Measurements from ENCODE around the gene COMT. TPM values are rescaled to one million over a fixed set of nuclear protein-coding genes. Genes with fewer than 3 reads are reported as not detected.

The COMT gene
- total RNA-seq, 2 experiments from 2014 or later, result 90.8 to 112 TPM

GRCh38 chr22:20002636-20003035 lies 61.1 kb downstream of the COMT start:
- TF ChIP-seq CTCF (conservative IDR thresholded peaks at IDR 0.05; ENCODE audit: low read length), result no peak
- no peak for TF ChIP-seq EZH2phosphoT487 (IDR thresholded peaks at IDR 0.05; ENCODE audit: borderline replicate concordance, low read depth, low read length)
- Histone ChIP-seq H3K4me2 (ENCODE audit: low read length) (no peak overlapping the region), H4K20me1 (ENCODE audit: insufficient read depth, low read length) (no peaks in the 10 kb centered on the region), H3K9me2 (ENCODE audit: insufficient read depth, low read length) (no peaks in the 10 kb centered on the region), H3K9me3 (ENCODE audit: low read length) (peaks cover 26% of the 10 kb centered on the region; the same call in 1 of the 2 replicates), H3K4me1 (ENCODE audit: insufficient read depth, low read length, poor library complexity, severe bottlenecking) (no peaks in the 10 kb centered on the region), H3K4me3 (ENCODE audit: low read depth, low read length, poor library complexity, severe bottlenecking) (no peak overlapping the region), H2AFZ (ENCODE audit: low read length) (no peak overlapping the region), H3K36me3 (ENCODE audit: insufficient read depth, low read length) (no peaks in the 10 kb centered on the region; the same call in 1 of the 2 replicates), H3K27ac (ENCODE audit: low read depth, low read length, poor library complexity, severe bottlenecking) (no peak overlapping the region), H3K79me2 (ENCODE audit: insufficient read depth, low read depth, low read length) (no peaks in the 10 kb centered on the region)
- ChIA-PET POLR2A (interaction anchor here (1.1 kb wide), 1 partner anchor 859 kb away, joined by 3 read pairs; no protein-coding TSS in a partner anchor), CTCF (ENCODE audit: unreplicated experiment) (no interaction called here)
- intact Hi-C loops (cut with micrococcal nuclease; ENCODE audit: unreplicated experiment), result no loop called here
- no TSS peak for BruUV-seq (replicated peaks)
- no peak for DNase-seq (ENCODE audit: low spot score)

GRCh38 chr22:20003304-20003703 lies 61.7 kb downstream of the COMT start:
- CTCF ChIA-PET (ENCODE audit: unreplicated experiment), result no interaction called here
- Histone ChIP-seq H3K36me3 (ENCODE audit: insufficient read depth, low read length) (no peaks in the 10 kb centered on the region; the same call in 1 of the 2 replicates), H3K4me1 (ENCODE audit: insufficient read depth, low read length, poor library complexity, severe bottlenecking) (no peaks in the 10 kb centered on the region)

More at GRCh38 chr22:20003304-20003703, 61.7 kb downstream of the COMT start:
- peaks cover 26% of the 10 kb centered on the region; the same call in 1 of the 2 replicates for H3K9me3 ChIP-seq (ENCODE audit: low read length)
- no TSS peak for BruUV-seq (replicated peaks)
- H3K27ac ChIP-seq (ENCODE audit: low read depth, low read length, poor library complexity, severe bottlenecking), result no peak overlapping the region
- no peak overlapping the region for H2AFZ ChIP-seq (ENCODE audit: low read length)
- H3K4me2 ChIP-seq (ENCODE audit: low read length), result no peak overlapping the region
- H4K20me1 ChIP-seq (ENCODE audit: insufficient read depth, low read length), result no peaks in the 10 kb centered on the region
- intact Hi-C loops (cut with micrococcal nuclease; ENCODE audit: unreplicated experiment), result no loop called here
- POLR2A ChIA-PET, result interaction anchor here (1.1 kb wide), 1 partner anchor 860 kb away, joined by 3 read pairs; no protein-coding TSS in a partner anchor
- TF ChIP-seq EZH2phosphoT487 (IDR thresholded peaks at IDR 0.05; ENCODE audit: borderline replicate concordance, low read depth, low read length), result no peak
- TF ChIP-seq CTCF (conservative IDR thresholded peaks at IDR 0.05; ENCODE audit: low read length), result no peak
- no peak for DNase-seq (ENCODE audit: low spot score)
- H3K9me2 ChIP-seq (ENCODE audit: insufficient read depth, low read length), result no peaks in the 10 kb centered on the region
- no peaks in the 10 kb centered on the region for H3K79me2 ChIP-seq (ENCODE audit: insufficient read depth, low read depth, low read length)
- H3K4me3 ChIP-seq (ENCODE audit: low read depth, low read length, poor library complexity, severe bottlenecking), result no peak overlapping the region
